Fibroblast of lung (primary cell): ENCODE measurements around the gene C22orf23.

ENCODE experiments used
- EZH2 ChIP-seq: IDR thresholded peaks from 2 replicates; pipeline ENCODE4 v1.5.1; 2012; ENCODE audit warnings: low read length, control low read depth, mild to moderate bottlenecking; ENCODE audit errors: missing control alignments
- TF ChIP-seq, protein P1 (sequence below), 2 donors: IDR thresholded peaks in 1 of 2; conservative IDR thresholded peaks in 1 of 2; 1 replicate in 1 of 2; 2 replicates in 1 of 2; pipeline ENCODE4 v1.5.1; 2011 to 2012; ENCODE audit warnings: low read length in 2 of 2, control low read depth in 1 of 2, inconsistent platforms in 1 of 2, low read depth in 1 of 2, mild to moderate bottlenecking in 1 of 2

GRCh38 chr22:37924386-37925065, 28.9 kb downstream of the C22orf23 start:
- TF ChIP-seq, protein P1, sequence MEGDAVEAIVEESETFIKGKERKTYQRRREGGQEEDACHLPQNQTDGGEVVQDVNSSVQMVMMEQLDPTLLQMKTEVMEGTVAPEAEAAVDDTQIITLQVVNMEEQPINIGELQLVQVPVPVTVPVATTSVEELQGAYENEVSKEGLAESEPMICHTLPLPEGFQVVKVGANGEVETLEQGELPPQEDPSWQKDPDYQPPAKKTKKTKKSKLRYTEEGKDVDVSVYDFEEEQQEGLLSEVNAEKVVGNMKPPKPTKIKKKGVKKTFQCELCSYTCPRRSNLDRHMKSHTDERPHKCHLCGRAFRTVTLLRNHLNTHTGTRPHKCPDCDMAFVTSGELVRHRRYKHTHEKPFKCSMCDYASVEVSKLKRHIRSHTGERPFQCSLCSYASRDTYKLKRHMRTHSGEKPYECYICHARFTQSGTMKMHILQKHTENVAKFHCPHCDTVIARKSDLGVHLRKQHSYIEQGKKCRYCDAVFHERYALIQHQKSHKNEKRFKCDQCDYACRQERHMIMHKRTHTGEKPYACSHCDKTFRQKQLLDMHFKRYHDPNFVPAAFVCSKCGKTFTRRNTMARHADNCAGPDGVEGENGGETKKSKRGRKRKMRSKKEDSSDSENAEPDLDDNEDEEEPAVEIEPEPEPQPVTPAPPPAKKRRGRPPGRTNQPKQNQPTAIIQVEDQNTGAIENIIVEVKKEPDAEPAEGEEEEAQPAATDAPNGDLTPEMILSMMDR (conservative IDR thresholded peaks at IDR 0.05 in 1 of 2, IDR thresholded peaks at IDR 0.05 in 1 of 2; ENCODE audit: low read depth in 1 of 2, low read length in 2 of 2), result no peak
- no peak for TF ChIP-seq EZH2
